Endothelial cell (in vitro differentiated cells): ENCODE results near the gene CSGALNACT2. TPM values are rescaled to one million over a fixed set of nuclear protein-coding genes. Genes with fewer than 3 reads are reported as not detected.

Source experiments
- DNase-seq: peaks from one replicate; pipeline ENCODE4 v3.0.0; 2021; ENCODE audit warnings: low spot score
- H3K27ac Mint-ChIP-seq: one replicate; pipeline ENCODE4 v1.8.0; 2021; ENCODE audit warnings: mixed read lengths, inconsistent platforms; ENCODE audit not compliant: unreplicated experiment
- H3K27me3 Mint-ChIP-seq: one replicate; pipeline ENCODE4 v1.8.0; 2021; ENCODE audit warnings: mild to moderate bottlenecking, moderate library complexity, mixed read lengths, inconsistent platforms; ENCODE audit not compliant: unreplicated experiment
- H3K36me3 Mint-ChIP-seq: one replicate; pipeline ENCODE4 v1.8.0; 2021; ENCODE audit warnings: mild to moderate bottlenecking, low read depth, mixed read lengths, inconsistent platforms; ENCODE audit not compliant: unreplicated experiment
- H3K4me1 Mint-ChIP-seq: one replicate; pipeline ENCODE4 v1.8.0; 2021; ENCODE audit warnings: mild to moderate bottlenecking, mixed read lengths, inconsistent platforms; ENCODE audit not compliant: unreplicated experiment
- H3K4me3 Mint-ChIP-seq: one replicate; pipeline ENCODE4 v1.8.0; 2021; ENCODE audit warnings: mild to moderate bottlenecking, mixed read lengths, inconsistent platforms; ENCODE audit not compliant: unreplicated experiment
- H3K9me3 Mint-ChIP-seq: one replicate; pipeline ENCODE4 v1.8.0; 2021; ENCODE audit warnings: mixed read lengths, inconsistent platforms; ENCODE audit not compliant: unreplicated experiment
- total RNA-seq: library from RNA; stranded (reverse); fragmentation: NEBNext Ultra II Directional; extraction: Animal tissue kit (Norgen Biotek cat#: 25700); gene quantifications from one replicate; pipeline ENCODE4 v1.2.1, GENCODE V29; 2021; ENCODE audit not compliant: unreplicated experiment
- TF ChIP-seq, protein P1 (sequence below): fragments of 200-600 bp; sonication (generic); IDR thresholded peaks from one replicate; pipeline ENCODE4 v1.5.0; 2021; ENCODE audit warnings: antibody characterized with exemption; ENCODE audit not compliant: unreplicated experiment

The CSGALNACT2 gene
- total RNA-seq, 1 donor from 2014 or later: 3.8 TPM

DNA sequence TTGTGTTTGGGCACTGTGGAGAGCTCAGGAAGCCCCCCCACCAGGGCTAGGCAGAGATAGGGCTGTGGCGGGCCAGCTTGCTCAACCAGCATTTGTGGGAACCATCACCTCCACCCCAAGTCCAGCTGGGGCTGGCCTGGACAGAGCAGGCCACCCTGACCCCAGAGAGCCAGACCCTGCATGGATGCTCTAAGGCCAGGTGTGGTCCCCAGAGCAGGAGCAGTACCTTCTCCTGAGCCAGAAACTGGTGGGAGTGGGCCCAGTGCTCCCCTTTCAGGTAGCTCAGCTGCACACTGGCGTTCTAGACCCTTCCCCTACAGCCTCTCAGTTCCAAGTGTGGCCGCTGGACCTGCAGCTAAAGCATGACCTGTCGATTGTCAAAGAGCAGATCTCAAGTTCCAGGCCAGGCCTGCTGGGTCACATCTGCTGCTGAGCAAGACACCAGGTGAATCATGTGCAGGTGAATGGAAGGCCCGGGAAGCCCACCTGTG, 71.5 kb downstream of the CSGALNACT2 start:
- no peaks in the 10 kb centered on the region for H3K9me3 Mint-ChIP-seq
- no peak overlapping the region for H3K27ac Mint-ChIP-seq
- DNase-seq: no peak
- H3K36me3 Mint-ChIP-seq: no peaks in the 10 kb centered on the region
- TF ChIP-seq, protein P1, sequence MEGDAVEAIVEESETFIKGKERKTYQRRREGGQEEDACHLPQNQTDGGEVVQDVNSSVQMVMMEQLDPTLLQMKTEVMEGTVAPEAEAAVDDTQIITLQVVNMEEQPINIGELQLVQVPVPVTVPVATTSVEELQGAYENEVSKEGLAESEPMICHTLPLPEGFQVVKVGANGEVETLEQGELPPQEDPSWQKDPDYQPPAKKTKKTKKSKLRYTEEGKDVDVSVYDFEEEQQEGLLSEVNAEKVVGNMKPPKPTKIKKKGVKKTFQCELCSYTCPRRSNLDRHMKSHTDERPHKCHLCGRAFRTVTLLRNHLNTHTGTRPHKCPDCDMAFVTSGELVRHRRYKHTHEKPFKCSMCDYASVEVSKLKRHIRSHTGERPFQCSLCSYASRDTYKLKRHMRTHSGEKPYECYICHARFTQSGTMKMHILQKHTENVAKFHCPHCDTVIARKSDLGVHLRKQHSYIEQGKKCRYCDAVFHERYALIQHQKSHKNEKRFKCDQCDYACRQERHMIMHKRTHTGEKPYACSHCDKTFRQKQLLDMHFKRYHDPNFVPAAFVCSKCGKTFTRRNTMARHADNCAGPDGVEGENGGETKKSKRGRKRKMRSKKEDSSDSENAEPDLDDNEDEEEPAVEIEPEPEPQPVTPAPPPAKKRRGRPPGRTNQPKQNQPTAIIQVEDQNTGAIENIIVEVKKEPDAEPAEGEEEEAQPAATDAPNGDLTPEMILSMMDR: no peak
- H3K4me3 Mint-ChIP-seq: no peak overlapping the region
- H3K27me3 Mint-ChIP-seq: peaks cover 13% of the 10 kb centered on the region
- H3K4me1 Mint-ChIP-seq: no peaks in the 10 kb centered on the region

DNA sequence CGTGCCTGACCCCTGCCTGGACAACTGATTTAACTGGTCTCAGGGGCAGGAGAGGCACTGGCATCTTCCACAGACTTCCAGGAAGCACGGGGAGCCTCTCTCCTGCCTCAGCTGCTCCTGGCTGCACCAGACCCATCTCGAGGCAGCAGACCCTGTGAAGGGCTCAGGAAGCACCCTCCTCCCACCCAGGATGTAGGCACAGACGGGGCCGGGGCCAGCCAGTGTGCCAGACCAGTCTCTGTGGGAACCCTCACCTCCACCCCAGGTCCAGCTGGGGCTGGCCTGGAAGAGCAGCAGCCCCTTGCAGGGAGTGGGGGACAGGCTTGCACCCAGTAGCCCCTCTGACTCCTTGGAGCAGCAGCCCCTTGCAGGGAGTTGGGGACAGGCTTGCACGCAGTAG, 72.3 kb downstream of the CSGALNACT2 start:
- Mint-ChIP-seq H3K9me3 (no peaks in the 10 kb centered on the region), H3K27me3 (peaks cover 11% of the 10 kb centered on the region), H3K36me3 (no peaks in the 10 kb centered on the region), H3K4me1 (no peaks in the 10 kb centered on the region), H3K4me3 (no peak overlapping the region), H3K27ac (no peak overlapping the region)
- DNase-seq: no peak
- TF ChIP-seq, protein P1: no peak

DNA sequence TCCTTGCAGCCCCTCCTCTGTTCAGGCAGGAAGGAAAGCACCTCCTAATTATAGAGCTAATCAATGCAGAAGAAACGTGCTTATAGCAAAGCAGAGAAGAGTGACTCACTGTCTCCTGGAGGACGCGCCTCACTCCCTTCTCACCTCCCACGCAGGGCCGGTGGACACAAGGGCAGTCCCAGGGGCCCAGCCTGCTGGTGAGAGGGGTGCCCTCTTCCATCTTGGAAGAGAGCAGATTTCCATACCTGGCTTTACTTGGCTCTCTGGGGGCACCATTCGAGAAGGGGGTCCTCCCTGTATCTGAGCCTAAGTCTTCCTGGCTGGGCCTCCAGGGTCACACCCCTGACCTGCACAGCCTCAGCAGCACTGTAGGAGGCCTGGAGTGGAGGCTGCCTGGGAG, 72.8 kb downstream of the CSGALNACT2 start:
- Mint-ChIP-seq H3K9me3 (no peaks in the 10 kb centered on the region), H3K27ac (no peak overlapping the region), H3K4me3 (no peak overlapping the region), H3K36me3 (no peaks in the 10 kb centered on the region), H3K27me3 (peaks cover 11% of the 10 kb centered on the region), H3K4me1 (no peaks in the 10 kb centered on the region)
- no peak for DNase-seq
- TF ChIP-seq, protein P1: no peak

DNA sequence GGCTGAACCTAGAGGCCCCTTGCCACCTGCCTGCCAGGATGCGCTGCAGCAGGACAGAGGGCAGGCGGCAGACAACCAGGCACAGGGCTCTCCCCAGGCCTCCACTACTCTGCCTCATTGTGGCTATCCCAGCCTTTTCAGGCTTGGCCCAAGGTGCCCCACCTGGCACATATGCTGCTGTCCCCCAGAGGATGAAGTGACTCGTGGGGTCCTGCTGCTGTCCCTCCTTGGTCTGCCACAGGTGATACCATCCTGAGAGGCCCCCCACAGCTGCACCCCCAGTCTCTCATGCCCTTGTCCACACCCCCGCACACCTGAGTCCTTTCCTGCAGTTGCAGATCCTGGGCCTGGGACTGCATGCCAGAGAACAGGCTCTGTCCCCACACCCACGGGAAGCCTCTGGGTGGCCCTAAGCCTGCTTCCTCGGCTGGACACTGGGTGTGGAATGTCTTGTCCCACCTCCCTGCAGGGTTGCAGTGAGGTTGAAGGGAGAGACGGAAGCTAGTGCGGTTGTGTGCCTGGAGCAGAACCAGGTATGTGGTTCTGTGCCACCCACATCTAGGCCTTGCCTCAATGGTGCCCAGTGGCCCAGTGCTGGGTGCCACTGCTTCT, 73.3 kb downstream of the CSGALNACT2 start:
- Mint-ChIP-seq H3K36me3 (no peaks in the 10 kb centered on the region), H3K9me3 (no peaks in the 10 kb centered on the region), H3K27me3 (peaks cover 9% of the 10 kb centered on the region), H3K27ac (no peak overlapping the region), H3K4me3 (no peak overlapping the region), H3K4me1 (no peaks in the 10 kb centered on the region)
- TF ChIP-seq, protein P1: no peak
- DNase-seq: no peak

DNA sequence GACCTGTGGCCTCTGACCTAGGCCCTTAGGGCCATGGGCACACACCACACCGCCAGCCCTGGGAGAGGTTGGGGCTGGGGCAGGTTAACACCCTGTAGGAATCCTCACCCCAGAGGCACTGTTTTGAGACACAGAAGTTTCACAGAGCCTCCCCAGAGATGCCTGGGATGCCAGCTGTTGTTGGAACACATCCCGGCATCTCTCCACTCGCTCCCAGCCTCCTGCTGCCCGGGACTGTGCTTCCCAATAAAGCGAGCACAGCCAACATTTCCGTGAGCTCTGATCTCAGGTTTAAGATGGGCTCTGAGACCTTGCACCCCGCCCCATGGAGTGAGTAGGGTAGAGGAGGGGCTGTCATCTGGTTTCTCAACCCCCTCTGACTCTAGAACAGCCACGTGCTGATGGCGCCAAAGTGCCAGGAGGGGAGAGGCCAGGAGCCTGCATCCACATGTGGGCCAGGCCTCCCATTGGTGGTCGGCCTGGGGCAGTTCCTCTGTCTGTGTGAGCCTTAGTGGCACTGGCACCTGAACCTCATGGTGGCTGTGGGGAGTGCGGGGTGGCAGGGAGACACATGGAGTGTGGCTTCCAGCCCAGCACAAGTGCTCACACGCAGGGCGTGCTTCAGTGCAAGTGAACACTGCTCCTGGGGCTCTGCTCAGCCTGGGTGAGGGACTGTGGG, 73.9 kb downstream of the CSGALNACT2 start:
- H3K4me3 Mint-ChIP-seq: no peak overlapping the region
- H3K36me3 Mint-ChIP-seq: no peaks in the 10 kb centered on the region
- H3K9me3 Mint-ChIP-seq: no peaks in the 10 kb centered on the region
- H3K4me1 Mint-ChIP-seq: no peaks in the 10 kb centered on the region
- peaks cover 9% of the 10 kb centered on the region for H3K27me3 Mint-ChIP-seq
- TF ChIP-seq, protein P1: no peak
- H3K27ac Mint-ChIP-seq: no peak overlapping the region
- DNase-seq: no peak
